Right lobe of liver (tissue), 4 donors: ENCODE results near the gene MAP4K3.

Experiments
- POLR2A ChIP-seq: fragments of 450-650 bp; IDR thresholded peaks from one replicate; pipeline ENCODE4 v1.6.1; 2017; ENCODE audit warnings: antibody characterized with exemption, mild to moderate bottlenecking
- TF ChIP-seq, protein P1 (sequence below), 4 donors: fragments of 200-600 bp in 3 of 4; fragments of 450-650 bp in 1 of 4; IDR thresholded peaks; one replicate each; pipeline versions ENCODE4 v1.5.1 to v1.8.0; 2016 to 2022; ENCODE audit warnings: antibody characterized with exemption in 4 of 4, mild to moderate bottlenecking in 2 of 4
- donor health status: DM: no; HTN: no; CAD: no.
- donor health status: DM: no; HTN: no; CAD: no.
- donor health status: DM: no; HTN: yes; CAD: no.

DNA sequence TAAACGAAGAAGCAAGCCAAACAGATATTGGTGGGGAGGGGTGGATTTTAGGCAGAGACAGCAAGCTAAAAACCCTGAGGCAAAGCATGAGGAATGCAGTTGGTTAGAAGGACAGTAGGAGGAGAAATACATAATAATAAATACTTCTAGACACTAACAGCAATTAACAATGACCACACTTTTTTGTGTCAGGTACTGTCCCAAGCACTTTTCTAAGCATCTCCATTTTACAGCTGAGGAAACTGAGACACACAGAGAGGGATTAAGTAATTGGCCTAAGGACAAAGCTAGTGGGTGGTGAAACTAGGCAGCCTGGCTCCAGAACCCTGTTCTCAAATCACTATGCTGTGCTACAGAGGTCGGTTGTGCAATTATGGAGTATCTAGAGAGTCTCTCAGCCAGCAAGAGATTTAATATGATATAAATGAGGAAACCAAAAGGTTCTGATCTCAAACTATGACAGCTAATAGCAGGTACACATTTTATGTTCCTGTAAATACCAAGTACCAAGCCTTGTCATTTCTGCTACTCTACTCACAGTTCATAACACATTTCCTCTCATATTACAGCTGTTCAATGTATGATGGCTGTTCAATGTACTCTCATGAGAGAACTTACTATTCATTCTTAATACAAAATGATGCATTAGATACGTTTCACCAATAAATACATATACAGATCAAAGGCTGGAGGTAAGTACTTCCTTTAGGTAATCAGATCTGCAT is 5.3 kb downstream of the MAP4K3 start:
- TF ChIP-seq POLR2A = no peak
- TF ChIP-seq, protein P1, sequence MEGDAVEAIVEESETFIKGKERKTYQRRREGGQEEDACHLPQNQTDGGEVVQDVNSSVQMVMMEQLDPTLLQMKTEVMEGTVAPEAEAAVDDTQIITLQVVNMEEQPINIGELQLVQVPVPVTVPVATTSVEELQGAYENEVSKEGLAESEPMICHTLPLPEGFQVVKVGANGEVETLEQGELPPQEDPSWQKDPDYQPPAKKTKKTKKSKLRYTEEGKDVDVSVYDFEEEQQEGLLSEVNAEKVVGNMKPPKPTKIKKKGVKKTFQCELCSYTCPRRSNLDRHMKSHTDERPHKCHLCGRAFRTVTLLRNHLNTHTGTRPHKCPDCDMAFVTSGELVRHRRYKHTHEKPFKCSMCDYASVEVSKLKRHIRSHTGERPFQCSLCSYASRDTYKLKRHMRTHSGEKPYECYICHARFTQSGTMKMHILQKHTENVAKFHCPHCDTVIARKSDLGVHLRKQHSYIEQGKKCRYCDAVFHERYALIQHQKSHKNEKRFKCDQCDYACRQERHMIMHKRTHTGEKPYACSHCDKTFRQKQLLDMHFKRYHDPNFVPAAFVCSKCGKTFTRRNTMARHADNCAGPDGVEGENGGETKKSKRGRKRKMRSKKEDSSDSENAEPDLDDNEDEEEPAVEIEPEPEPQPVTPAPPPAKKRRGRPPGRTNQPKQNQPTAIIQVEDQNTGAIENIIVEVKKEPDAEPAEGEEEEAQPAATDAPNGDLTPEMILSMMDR (IDR thresholded peaks at IDR 0.05) = no peak
